HG02610 (cell line): Measurements from ENCODE around the gene SLC38A1.
"Not testable (repeated sequence)": the region's sequence is repeated elsewhere in the genome, so short reads cannot be mapped to it uniquely, and the experiment has no call there.

ENCODE experiments used
- ATAC-seq: cut with Tn5 transposase; IDR thresholded peaks from one replicate; pipeline ENCODE4 v1.9.1; 2021; ENCODE audit warnings: mild to moderate bottlenecking, moderate library complexity; ENCODE audit not compliant: unreplicated experiment

SLC38A1 gene

DNA sequence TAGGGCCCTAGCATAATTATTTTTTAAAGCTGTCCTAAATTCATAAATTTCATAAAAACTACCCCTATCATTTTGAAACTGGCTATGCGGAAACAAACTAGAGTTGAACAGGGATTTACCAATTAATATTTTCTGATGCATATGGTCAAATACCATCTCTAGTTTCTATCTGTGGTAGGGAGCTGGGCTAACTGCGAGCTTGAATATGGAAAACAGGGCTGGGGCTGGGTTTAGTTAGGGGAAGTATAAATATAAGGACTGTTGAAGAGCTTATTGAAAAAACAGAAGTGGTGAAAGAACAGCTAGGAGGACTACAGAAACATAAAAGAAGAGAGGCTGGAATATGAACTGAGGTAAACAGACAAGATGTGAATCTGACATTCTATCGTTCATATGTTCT lies 91.8 kb downstream of the SLC38A1 start:
- no peak for ATAC-seq

DNA sequence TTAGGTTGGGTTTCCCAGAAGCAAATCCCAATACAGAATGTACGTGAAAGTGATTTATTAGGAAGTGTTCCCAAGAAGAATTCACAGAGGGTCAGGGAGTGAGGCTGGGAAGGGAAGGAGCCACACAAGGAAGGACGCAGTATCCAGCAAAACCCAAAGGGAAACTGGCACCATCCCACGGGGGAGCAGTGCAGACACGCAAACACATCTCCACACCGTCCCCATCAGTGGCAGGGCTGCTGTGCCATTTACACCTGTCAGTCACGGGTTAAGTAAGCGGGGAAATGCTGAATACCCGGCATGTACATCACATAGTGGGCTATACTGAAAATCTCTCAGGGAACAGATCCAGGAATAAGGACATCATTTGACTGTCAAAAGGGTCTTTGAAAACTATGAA lies 93.9 kb downstream of the SLC38A1 start:
- ATAC-seq: no peak

DNA sequence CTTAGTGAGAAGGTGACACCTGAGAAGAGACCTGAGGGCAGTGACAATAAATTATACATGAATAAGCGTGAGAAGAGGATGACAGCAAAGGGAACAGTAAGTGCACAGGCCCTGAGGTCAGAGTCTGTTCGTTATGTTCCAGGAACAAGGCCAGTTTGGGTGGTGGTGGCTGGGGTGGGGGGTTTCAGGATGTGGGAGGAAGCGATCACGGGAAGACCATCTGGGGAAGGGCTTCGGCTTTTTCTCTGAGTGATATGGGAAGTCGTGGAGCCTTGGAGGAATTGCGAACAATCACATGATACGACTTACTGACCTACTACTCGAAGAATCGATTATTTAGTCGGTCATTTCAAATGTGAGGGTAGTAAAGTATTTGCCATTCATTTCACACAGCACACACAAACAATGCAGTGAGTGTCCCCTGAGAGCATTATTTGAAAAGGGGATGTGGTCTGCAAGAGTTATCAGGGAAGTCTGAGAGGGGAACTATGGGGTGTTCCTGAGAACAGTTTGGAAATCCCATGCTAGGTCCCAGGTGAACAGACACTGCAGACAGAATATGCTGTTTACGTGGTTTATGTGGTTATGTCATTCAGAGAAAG lies 94.7 kb downstream of the SLC38A1 start:
- ATAC-seq: peak; percentile 62

DNA sequence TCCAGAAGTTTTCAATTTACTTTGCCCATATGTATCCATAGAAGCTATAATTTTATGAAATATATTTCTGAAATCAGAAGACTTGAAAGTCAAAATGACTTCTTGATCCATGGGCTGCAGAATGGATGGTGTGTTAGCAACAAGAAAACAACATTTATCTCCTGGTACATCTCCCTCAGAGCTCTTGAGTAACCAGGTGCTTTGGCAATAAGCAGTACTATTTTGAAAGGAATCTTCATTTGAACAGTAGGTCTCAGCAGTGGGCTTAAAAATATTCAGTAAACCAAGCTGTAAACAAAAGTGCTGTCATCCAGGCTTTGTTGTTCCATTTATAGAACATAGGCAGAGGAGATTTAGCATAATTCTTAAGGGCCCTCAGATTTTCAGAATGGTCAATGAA lies 100.4 kb downstream of the SLC38A1 start:
- ATAC-seq: no peak

DNA sequence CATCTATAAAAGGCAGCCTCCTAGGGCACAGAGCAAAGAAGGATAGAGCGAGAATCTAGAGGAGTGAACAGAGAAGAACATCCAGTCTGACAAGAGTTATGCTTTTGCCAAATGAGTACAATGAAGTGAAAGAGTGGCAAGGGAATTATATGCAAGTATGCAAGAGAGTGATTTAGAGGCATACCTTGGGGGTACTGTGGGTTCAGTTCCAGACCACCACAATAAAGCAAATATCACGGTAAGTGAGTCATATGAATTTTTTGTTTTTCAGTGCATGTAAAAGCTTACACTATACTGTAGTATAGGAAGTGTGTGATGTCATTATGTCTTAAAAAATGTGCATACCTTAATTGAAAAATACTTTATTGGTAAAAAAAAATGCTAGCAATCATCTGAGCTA lies 101.4 kb downstream of the SLC38A1 start:
- no peak for ATAC-seq

DNA sequence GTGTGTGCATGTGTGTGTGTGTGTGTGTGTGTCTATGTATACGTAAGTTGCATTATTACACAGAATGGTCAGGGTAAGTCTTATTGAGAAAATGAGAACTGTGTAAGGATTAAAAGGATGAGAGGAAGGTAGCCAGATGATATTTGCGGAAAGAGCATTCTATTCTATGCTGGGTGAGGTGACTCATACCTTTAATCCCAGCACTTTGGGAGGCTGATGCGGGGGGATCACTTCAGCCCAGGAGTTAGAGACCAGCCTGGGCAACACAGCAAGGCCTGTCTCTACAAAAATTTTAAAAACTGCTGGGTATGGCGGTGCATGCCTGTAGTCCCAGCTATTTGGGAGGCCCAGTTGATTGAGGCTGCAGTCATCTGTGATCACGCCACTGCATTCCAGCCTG lies 103.7 kb downstream of the SLC38A1 start:
- no peak for ATAC-seq

DNA sequence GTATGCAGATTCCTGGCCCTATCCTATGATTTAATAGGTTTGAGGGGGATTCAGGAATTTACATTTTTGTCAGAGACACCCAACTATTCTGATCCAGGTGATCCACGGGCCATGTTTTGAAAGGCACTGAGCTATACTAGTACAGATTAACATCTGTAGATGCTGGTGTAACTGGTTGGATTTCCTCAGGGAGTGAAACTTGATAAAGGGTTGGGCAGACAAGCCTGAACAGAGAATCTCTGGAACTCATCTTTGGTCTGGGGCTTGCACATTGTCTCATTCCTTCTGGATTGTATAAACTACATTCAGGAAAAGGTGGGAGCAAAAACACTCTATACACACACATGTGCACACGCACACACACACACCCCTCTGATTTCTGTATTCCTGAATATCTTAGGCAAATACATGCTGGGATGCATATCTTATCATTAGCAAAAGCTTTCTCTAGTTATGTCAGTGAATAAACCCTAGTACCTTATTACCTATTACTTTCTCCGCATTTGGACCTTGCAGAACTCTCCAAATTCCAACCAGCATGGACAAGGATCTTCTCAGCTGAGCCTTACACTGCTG lies 104.6 kb downstream of the SLC38A1 start:
- ATAC-seq: no peak

DNA sequence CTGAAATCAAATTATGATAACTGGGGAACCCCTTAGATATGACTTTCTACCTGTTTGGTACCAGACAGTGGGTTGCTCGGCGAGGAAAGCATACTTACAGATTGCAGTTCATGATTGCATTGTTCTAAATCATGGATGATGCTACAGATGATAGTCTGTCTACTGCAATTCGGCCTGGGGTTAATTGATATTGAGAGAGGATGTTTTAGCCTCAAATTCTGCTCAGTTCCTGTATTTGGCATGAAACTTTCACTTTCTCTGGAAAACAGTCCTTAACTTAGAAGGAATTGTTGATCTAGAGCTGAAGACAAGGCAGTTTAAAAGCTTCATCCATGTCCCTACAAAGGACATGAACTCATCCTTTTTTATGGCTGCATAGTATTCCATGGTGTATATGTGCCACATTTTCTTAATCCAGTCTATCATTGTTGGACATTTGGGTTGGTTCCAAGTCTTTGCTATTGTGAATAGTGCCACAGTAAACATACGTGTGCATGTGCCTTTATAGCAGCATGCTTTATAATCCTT lies 106.2 kb downstream of the SLC38A1 start:
- ATAC-seq: not testable (repeated sequence)

DNA sequence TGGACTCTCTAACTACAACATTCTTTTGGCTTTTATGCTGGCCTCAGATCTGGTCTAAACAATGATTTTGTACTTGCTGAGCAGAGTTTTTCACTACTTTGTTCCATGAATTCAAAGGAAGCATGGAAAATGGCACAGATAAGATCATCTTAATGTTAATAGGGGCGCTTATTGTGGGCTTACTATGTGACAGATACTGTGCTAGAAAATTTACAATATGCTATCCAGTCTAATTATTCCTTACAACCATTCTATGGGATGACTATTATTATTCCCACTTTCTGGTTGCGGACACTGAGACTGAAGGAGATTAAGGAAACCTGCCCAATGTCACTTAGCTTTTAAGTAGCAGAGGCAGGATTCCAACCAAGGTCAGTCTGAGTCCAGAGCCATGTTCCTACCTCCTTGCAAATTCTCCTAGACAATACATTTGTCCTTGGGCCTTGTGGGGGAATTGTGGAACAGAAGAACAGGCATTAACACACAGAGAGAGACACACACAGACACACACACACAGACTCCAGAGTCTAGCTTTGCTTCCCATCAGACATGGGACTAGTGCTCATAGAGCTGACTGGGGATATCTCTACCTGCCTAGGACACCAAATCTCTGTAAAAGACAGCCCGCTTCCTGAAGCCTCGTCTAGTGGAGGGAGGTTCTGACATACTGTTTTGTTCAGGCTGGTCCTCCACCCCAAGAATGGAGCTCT lies 107.7 kb downstream of the SLC38A1 start:
- no peak for ATAC-seq

DNA sequence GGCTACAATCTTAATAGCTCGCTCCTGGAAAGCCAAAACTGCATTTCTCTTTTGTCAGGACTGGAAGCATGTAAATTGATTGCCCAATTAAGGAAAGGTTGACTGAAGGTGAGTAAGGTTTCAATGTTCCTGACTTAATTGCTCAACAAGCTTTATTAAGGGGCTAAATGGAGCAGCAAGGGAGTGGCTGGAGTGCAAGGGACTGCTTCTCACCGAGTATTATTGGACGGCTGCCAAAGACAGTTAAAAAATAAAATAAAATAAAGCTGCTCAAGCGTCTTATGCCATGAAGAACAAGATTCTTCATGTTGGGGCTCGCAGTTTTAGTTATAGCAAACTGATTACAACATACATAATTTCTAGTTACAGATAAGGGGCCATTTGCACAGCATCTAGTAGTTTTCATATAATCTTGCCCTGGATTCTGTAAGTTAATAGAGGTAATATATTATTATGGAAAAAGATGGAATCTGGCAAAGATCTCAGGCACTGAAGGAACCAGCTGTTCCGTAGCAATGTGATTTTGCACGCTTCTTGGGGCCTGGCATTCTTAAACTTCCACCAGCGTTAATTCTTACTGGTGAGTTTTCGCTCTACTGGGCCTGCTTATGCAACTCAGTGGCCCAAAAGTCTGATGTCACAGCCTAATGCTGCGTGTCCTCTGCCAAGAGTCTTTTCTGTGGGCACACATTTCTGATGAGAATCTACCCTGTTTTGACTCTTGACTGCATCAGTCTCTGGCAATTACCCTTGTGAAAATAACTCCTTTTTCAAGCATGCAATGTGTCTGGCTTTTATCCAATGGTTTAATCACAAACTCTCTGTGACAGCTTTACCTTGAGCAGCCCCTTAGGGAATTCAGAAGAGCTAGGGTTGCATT lies 108.5 kb downstream of the SLC38A1 start:
- ATAC-seq: peak; percentile 52

DNA sequence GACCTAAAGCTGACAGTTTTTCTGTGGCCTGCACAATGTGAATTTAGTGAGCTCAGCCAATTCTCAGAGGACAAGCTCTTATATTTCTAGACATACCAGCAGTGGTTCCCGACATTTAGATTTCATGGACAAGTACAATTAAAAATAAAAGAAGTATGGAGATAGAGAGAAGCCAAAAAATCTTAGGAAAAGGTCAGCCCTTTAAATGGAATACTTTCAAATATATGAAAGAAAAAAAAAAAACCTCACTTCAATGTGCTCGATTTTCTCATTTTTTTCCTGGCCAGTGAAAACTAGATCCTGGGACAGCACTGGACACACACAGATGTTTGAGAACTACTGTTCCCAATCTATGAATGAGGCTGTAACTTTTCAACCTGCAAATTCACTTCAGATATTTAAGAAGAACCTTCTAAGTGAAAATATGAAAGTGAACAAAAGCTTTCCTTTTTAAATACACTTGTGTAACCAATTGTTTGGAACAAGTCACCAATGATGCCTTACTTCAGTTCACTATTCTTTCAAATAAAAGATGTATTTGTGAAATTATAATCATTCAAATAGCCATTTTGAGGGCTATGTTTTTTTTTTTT lies 109.4 kb downstream of the SLC38A1 start:
- no peak for ATAC-seq

DNA sequence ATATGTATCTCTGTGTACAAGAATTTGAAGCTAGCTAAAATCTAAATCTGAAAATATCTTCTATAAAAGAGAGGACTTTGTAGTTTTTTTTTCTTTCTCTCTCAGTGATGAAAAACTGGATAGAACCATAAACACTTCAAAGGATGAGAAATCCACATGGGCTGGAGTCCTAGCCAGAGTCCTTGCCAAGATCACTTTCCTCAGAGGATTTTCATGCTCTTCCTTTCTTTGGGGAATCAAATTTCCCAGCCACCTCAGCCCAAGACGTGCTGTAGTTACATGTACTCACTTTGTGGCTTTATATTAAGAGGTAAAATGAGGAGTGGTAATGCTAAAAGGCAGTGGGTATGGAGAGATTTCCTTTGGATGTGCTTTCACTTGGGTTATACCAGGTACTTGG lies 110.3 kb downstream of the SLC38A1 start:
- ATAC-seq: no peak

DNA sequence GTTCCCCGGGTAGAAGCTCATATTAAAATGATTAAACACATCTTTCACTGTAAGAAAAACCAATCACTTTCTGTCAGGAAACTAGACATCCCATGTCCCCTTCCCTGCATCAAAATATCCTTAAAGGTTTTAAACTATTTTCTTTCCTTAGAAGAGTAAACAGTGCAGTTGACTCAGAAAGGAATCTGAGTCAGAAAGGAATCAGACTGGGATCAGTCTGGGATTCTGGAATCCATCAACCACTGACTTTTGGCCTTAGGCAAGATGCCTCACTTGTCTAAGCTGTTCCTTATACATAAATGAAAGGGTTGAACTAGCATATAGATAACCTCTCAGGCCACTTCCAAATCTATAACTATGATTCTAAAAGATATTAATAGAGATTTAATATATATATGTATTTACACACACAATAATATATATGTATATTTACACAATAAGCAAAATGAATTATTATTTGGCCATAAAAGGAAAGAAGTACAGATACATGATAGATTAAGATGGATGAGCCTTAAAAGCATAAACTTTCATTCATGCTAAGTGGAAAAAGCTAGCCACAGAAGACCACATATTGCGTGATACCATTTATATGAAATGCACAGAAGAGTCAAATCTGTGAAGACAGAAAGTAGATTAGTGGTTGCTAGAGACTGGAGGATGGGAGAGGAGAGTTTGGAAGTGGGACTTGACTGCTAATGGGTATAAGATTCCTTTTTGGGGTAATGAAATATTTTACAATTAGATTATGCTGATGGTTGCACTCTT lies 114.4 kb downstream of the SLC38A1 start:
- ATAC-seq: no peak

DNA sequence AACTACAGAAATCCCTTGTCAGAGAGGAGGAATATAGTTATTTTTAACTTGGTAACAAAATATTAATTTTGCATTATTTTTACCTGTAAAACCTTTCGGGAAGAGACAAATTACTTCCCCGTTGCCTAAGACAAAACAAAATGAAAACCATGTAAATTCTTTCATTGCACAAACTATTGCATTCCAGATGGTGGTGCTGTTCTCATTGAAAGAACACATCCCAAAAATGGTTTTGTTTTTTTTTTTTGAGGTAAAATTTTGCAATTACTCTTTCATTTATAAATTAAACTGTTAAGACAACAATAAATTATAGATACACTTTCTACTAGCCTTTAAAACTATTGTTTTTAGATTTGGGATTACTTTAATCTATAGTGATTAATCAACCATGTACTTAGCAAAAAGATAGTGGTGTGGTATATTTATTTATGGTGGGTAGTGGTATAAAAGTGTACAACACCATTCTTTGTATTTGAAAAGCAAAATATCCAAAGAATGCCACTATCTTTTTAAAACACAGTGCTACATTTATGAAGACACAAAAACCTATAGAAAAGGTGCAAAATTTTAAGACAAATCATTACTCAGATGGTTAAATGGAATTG lies 115.5 kb downstream of the SLC38A1 start:
- no peak for ATAC-seq

DNA sequence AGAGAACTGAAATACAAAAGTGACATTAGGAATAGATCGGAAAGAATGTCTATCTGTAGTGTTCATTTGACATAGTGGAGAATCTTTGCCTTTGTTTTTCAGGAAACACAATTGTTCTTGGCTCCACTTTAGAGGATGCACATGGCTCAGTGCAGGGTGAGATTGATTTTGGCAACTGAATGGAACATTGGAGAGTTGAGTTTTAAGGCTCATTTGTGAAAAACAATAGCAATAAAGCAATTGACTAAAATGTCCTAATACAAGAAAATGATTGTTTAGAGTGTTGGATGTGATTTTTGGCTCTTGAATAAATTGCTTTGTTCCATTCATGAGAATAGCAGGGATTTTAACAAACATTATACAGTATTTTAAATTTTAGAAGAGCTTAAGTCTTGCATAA lies 116.4 kb downstream of the SLC38A1 start:
- no peak for ATAC-seq

DNA sequence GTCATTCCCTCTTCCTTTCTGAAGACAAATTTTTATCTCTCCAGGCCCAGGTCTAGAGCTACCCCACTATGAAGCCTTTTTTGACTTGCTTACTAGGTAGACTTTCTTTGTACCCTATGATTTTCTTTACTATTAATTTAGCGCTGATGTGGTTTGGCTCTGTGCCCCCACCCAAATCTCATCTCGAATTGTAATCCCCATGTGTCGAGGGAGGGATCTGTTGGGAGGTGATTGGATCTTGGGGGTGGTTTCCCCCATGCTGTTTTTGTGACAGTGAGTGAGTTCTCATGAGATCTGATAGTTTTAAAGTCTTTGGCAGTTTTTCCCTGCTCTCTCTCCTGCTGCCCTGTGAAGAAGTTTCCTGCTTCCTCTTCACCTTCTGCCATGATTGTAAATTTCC lies 118.1 kb downstream of the SLC38A1 start:
- no peak for ATAC-seq

DNA sequence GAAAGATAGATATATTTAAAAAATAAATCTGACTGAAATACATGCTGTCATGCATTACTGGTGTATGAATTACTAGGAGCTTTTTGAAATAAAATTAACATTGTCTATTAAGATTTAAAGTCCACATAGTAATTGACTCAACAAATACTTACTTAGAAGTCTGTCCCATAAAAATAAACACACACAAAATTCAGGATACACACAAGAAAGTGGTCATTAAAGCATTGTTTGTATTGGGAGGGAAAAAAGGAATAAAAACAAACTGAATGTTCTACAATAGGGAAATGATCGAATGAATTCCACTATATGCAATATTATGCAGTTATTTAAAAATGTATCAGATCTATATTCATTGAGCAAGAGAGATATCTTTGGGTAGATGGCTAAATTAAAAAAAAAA lies 118.9 kb downstream of the SLC38A1 start:
- ATAC-seq: no peak

DNA sequence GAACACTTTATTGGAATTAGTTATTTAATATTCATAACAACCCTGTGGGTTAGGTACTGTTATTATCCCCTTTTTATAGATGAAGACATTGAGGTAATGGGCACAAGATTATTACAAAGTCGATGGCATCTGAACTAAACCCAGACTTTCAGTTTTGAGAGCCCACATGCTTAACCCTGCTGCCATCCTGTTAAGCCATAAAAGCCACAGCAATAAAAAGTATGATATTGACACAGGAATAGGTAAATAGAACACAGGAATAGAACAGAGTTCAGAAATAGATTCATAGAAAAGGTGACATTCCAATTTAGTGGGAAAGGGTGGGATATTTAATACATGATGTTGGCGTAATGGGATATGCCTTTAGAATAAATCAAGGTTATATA lies 119.8 kb downstream of the SLC38A1 start:
- no peak for ATAC-seq

DNA sequence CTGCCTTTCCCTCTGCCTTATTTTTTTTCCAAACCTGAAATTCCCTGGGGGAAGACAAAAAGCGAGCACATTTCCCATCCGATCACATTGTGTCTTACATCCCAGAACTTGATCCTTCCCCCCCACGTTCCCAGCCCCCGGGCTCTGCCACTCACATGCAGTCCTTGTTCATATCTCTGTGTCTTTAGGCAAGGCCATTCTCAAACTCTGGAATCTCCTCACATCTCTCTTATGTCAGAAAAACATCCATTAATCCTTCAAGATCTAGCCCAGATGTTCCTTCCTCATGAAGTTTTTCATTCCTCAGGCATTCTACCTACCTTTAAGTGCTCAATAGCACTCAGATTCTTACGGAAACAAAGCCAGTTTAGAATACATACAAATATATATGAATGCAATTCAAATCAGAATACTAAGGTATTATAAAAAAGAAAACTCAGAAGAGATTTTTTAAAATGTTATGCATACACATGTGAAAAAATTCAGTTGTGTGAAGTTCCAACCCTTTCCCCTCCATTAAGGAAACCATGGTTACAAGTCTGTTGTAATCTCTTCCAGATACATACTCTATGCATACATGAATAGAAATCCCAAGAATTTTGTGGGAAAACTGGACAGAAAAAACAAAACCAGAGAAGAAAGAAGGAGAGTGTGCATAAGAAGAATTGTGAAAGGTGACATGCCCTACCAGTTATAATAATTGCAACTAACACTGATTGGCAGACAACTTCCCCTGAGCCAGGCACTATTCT lies 120.3 kb downstream of the SLC38A1 start:
- ATAC-seq: no peak
